Left lung (tissue), 10 donors: ENCODE results near the gene STAT5B. TPM values are rescaled to one million over a fixed set of nuclear protein-coding genes. Genes with fewer than 3 reads are reported as not detected.

Experiments
- ATAC-seq: fragments of 200-7000 bp; cut with Tn5 transposase; one replicate; pipeline ENCODE4 v1.9.1; 2020; ENCODE audit warnings: moderate library complexity
- DNase-seq, 4 donors: peaks; one replicate each; pipeline ENCODE4 v3.0.0-alpha.2; 2013 to 2020
- H3K27ac ChIP-seq, 2 donors: fragments of 200-600 bp; sonication (generic) in 1 of 2; one replicate each; pipeline versions ENCODE4 v1.5.0 to v1.8.0; 2020 to 2021
- H3K27me3 ChIP-seq, 2 donors: fragments of 200-600 bp; sonication (generic) in 1 of 2; one replicate each; pipeline versions ENCODE4 v1.5.0 to v1.8.0; 2020 to 2021
- H3K36me3 ChIP-seq, 2 donors: fragments of 200-600 bp; sonication (generic) in 1 of 2; one replicate each; pipeline versions ENCODE4 v1.5.0 to v1.8.0; 2020 to 2021
- H3K4me1 ChIP-seq, 2 donors: fragments of 200-600 bp; one replicate each; pipeline ENCODE4 v1.8.0; 2021
- H3K4me3 ChIP-seq, 2 donors: fragments of 200-600 bp; sonication (generic) in 1 of 2; one replicate each; pipeline versions ENCODE4 v1.5.0 to v1.8.0; 2020 to 2021; ENCODE audit warnings: mild to moderate bottlenecking in 1 of 2
- H3K9me3 ChIP-seq, 2 donors: fragments of 200-600 bp; sonication (generic) in 1 of 2; one replicate each; pipeline versions ENCODE4 v1.5.0 to v1.8.0; 2020 to 2021
- CTCF ChIP-seq, 2 donors: fragments of 200-600 bp; sonication (generic) in 1 of 2; IDR thresholded peaks; one replicate each; pipeline versions ENCODE4 v1.5.0 to v1.8.0; 2021; ENCODE audit warnings: antibody characterized with exemption in 2 of 2
- intact Hi-C, 2 donors: fragments of 100-400 bp; cut with DNase I; formaldehyde crosslinking; loops; one replicate each; pipeline versions ENCODE4 v1.11.2 to v1.14.2; 2022
- polyA plus RNA-seq, 6 donors: library from polyadenylated mRNA; unstranded; fragments of 120-200 nt; gene quantifications; one replicate each; pipeline ENCODE4 v1.2.1, GENCODE V29; 2013; ENCODE audit not compliant: insufficient read length in 6 of 6
- total RNA-seq, 2 donors: library from RNA; stranded (reverse); fragmentation: NEBNext Ultra II Directional; extraction: Animal tissue kit (Norgen Biotek cat#: 25700); gene quantifications; one replicate each; pipeline ENCODE4 v1.2.1, GENCODE V29; 2021
- donor health status: DM: no; HTN: yes; CAD: no.
- donor health status: DM: no; HTN: no; CAD: no.

Gene STAT5B
- total and polyA plus RNA-seq, 8 donors, result 41.5 to 70.9 (median 57.4) TPM

GRCh38 chr17:42177684-42178083, 98.5 kb downstream of the STAT5B start:
- no peak overlapping the region for H3K4me3 ChIP-seq
- H3K27ac ChIP-seq, result no peak overlapping the region
- intact Hi-C loops, result no loop called here
- no peaks in the 10 kb centered on the region for H3K36me3 ChIP-seq
- DNase-seq, result no peak
- no peaks in the 10 kb centered on the region for H3K9me3 ChIP-seq
- peaks cover 21 to 44% of the 10 kb centered on the region in 2 donors for H3K27me3 ChIP-seq
- no peak for ATAC-seq
- TF ChIP-seq CTCF (IDR thresholded peaks at IDR 0.05), result no peak
- peaks cover 14 to 33% of the 10 kb centered on the region in 2 donors for H3K4me1 ChIP-seq

- no peak for DNase-seq
- no peaks in the 10 kb centered on the region for H3K9me3 ChIP-seq
- H3K36me3 ChIP-seq, result no peaks in the 10 kb centered on the region
- TF ChIP-seq CTCF (IDR thresholded peaks at IDR 0.05), result no peak
- H3K27me3 ChIP-seq, result peaks cover 1 to 10% of the 10 kb centered on the region in 2 donors
- no peak overlapping the region for H3K27ac ChIP-seq
- intact Hi-C loops, result no loop called here
- no peak for ATAC-seq
- no peak overlapping the region for H3K4me3 ChIP-seq
- peaks cover 0 to 11% of the 10 kb centered on the region in 2 donors for H3K4me1 ChIP-seq
Observed at GRCh38 chr17:42174126-42174783, 101.9 kb downstream of the STAT5B start.

- Histone ChIP-seq H3K4me1 (peaks cover 0 to 3% of the 10 kb centered on the region in 2 donors), H3K36me3 (no peaks in the 10 kb centered on the region), H3K27me3 (no peaks in the 10 kb centered on the region), H3K9me3 (no peaks in the 10 kb centered on the region), H3K4me3 (no peak overlapping the region), H3K27ac (no peak overlapping the region)
- DNase-seq (no peak), ATAC-seq (no peak)
- intact Hi-C loops, result no loop called here
- no peak for TF ChIP-seq CTCF (IDR thresholded peaks at IDR 0.05)
Observed at GRCh38 chr17:42171831-42172230, 104.4 kb downstream of the STAT5B start.

- no peaks in the 10 kb centered on the region for H3K36me3 ChIP-seq
- DNase-seq (no peak), ATAC-seq (no peak)
- no peak overlapping the region for H3K27ac ChIP-seq
- intact Hi-C loops, result no loop called here
- no peak overlapping the region for H3K4me3 ChIP-seq
- H3K9me3 ChIP-seq, result no peaks in the 10 kb centered on the region
- no peaks in the 10 kb centered on the region for H3K27me3 ChIP-seq
- TF ChIP-seq CTCF (IDR thresholded peaks at IDR 0.05), result no peak
- H3K4me1 ChIP-seq, result peaks cover 0 to 3% of the 10 kb centered on the region in 2 donors
Observed at GRCh38 chr17:42169351-42169750, 106.8 kb downstream of the STAT5B start.

GRCh38 chr17:42167807-42168206, 108.4 kb downstream of the STAT5B start:
- Histone ChIP-seq H3K4me3 (no peak overlapping the region), H3K9me3 (no peaks in the 10 kb centered on the region), H3K27ac (no peak overlapping the region), H3K27me3 (no peaks in the 10 kb centered on the region), H3K36me3 (no peaks in the 10 kb centered on the region), H3K4me1 (peaks cover 0 to 3% of the 10 kb centered on the region in 2 donors)
- intact Hi-C loops, result no loop called here
- DNase-seq (no peak), ATAC-seq (peak; percentile 40)
- TF ChIP-seq CTCF (IDR thresholded peaks at IDR 0.05), result no peak
